NCI-H2227 treated with DMSO at 0.1 percent for 48 hours (cell line): ENCODE data around the gene SLC12A8.

ENCODE experiments used
- DNase-seq: peaks from one replicate; lab custom pipeline; 2025; lab: John Stamatoyannopoulos, UW

Gene SLC12A8

GRCh38 chr3:125186800-125187598 is 25.5 kb downstream of the SLC12A8 start:
- no peak for DNase-seq

DNA sequence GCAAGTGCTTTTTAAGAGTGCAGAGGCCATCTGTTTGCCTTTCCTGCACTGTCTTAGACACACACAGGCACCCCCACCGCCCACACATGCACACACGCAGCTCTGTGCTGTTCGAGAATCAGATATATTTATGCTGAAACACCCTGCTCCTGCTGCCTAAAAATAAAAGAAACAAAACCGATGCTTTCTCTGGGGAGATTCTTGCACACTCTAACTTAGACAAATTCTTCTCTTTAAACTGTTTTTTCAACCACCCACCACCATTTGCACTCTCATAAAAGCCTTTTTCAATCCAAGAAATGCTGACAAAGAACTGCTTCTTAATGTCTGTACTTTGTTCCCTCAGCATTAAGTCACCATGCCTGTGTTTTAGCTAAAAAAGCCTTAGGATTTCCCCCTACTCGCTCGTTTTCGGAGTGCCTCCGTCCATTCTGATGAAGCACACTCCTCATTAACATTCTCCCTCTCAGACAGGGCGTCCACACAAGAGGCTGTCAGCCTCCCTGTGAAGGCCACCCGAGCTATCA is 26.2 kb downstream of the SLC12A8 start:
- no peak for DNase-seq

DNA sequence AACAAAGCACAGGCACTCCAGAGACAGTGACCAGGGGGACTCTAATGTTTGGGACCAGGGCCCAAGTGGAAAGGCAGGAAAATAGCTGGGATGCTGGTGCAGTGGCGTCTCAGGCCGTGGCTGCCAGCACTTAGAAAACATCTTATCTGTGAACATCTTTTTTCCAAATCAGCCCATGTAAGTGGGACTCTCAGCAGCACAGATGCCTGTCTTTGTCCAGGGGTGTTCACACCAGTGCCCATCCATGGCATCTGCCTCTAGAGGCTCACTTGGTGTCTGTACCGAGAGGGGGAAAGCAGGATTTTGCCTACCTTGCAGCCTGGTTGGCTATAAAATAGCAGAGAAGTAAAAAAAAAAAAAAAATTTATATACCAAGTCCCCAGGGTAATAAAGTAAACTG is 26.7 kb downstream of the SLC12A8 start:
- no peak for DNase-seq

- no peak for DNase-seq
These were observed 32.7 kb downstream of the SLC12A8 start for GRCh38 chr3:125179884-125180240.

DNA sequence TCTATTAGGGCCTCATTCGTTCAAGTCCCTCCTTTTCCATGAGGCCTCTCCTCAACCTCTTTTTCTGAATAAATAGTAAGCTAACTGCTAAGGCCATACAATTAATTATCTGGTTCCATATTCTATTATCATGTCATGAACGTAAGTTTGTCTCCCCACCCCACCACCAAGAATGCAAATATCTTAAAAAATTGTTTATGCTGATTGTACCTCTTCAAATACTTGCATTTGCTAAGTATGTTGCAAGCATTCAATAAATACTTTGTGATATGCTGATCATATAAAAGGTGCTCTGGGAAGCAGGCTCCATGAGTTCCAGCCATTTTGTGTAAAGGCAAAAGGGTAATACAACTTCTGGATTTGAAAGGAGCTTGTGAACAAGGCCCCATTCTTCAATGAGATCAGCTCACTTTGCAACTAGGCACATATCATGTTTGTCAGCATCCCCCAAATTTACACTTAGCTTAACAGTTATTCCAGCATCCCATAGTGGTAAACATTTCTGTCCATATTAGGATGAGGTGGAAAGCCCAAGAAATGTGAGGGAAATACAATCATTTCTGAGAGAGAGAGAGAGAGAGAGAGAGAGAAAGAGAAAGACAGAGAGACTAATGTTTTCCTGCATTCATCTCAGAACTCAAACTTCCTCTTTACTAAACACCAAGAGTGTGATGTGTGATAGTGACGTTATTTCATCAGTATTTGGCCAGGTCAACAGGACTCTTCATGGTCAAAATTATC is 33.2 kb downstream of the SLC12A8 start:
- no peak for DNase-seq

DNA sequence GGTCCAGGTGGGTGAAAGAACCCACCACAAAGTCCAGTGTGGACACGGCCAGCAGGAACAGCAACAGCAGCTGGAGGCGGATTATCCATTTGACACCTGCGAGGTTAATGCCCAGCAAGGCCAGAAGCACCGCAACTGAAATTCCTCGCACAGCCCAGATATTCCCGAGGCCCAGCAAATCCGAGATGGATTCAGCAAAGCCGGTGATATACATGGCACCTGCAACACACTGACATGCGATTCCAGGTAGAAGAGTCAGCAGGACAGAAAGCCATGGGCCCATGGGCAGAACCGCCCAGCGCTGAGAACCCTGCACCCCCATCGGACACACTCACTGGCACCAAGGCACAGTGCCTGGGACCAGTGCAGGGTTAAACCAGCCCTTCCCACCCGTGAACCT is 34.8 kb downstream of the SLC12A8 start:
- DNase-seq, result no peak

GRCh38 chr3:125175295-125176078 is 37.1 kb downstream of the SLC12A8 start:
- no peak for DNase-seq

GRCh38 chr3:125172346-125172745 is 40.2 kb downstream of the SLC12A8 start:
- DNase-seq, result no peak

GRCh38 chr3:125168711-125169393 is 43.7 kb downstream of the SLC12A8 start:
- DNase-seq, result no peak

GRCh38 chr3:125166599-125167136 is 45.9 kb downstream of the SLC12A8 start:
- DNase-seq, result no peak

- no peak for DNase-seq
These were observed 46.5 kb downstream of the SLC12A8 start for GRCh38 chr3:125165948-125166553.

- no peak for DNase-seq
These were observed 47.2 kb downstream of the SLC12A8 start for GRCh38 chr3:125165189-125165947.

- no peak for DNase-seq
These were observed 48.6 kb downstream of the SLC12A8 start for GRCh38 chr3:125163739-125164601.

DNA sequence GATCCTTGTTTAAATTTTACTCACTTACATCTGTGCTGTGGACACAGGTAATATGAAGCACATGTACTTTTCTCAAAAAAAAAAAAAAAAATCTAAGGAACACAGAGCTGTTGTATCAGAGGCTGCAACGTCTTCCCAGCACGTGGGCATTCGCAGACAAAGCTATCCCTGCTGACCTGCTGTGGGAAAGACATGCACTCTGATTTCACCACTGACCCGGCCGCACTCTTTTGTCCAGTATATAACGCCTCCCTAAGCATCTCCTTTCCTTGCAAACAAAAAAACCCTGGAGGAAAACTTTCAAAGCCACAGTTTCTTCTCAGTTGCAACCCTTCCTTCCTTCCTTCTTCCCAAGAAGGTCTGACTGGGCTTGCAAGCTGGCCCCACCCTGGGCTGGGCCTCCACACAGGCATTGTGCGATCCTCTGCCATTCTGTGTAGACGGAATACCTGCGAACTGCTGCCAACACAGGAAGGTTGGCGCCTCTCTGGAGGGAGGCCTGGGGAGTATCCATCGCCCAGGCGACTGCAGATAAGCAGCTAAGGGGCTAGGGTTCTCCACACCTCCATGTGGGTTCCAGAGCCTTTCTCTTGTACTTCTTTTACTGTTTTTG is 50.8 kb downstream of the SLC12A8 start:
- DNase-seq, result no peak

- DNase-seq, result no peak
These were observed 51.8 kb downstream of the SLC12A8 start for GRCh38 chr3:125160606-125161371.

DNA sequence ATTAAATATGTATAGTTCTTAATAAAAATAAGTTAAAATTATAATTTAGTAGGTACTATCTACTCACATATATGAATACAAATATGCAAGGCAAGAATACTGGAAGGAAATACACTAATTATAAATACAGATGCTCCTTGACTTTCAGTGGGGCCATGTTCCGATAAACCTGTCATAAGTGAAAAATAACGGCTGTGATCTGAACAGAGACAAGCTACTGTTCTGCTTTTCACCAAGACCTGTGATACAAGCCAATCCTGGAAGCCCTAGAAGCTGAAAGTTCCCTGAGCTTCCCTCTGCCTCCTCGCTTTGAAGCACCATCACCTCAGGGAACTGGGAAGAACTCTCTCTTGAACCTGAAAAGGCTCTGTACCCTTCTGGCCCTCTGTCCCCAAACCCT is 55.4 kb downstream of the SLC12A8 start:
- DNase-seq, result no peak

DNA sequence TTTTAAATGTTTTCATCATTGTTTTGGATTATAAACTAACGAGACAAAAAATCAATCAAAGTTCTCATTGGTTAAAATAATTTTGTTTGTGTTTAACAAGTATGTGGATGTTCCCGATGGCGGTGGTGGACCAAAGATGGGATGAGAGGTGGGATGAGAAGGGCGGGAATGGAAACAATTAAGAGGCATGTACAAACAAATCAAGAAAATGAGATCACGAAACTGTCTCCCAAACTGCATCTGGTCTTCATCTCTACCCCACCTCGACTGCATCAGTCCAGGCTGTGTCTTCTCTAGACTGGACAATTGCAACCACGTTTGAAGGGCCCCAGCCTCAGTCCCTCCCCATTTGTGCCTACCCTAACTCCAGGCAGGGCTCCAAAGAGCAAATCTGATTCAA is 56.1 kb downstream of the SLC12A8 start:
- DNase-seq, result no peak

- no peak for DNase-seq
These were observed 57.7 kb downstream of the SLC12A8 start for GRCh38 chr3:125154800-125155269.
